ENCODE measurements around the gene THBD. TPM values are rescaled to one million over a fixed set of nuclear protein-coding genes. Genes with fewer than 3 reads are reported as not detected.

THBD gene
- total RNA-seq, 1 donor from 2014 or later: 22.7 TPM

- no peak for DNase-seq (ENCODE audit: low read depth)
- Histone ChIP-seq H3K79me2 (ENCODE audit: insufficient read depth, low read length) (no peaks in the 10 kb centered on the region), H2AFZ (ENCODE audit: low read depth, low read length) (no peak overlapping the region), H3K36me3 (ENCODE audit: insufficient read depth, low read length) (no peaks in the 10 kb centered on the region), H4K20me1 (ENCODE audit: insufficient read depth, low read length) (no peaks in the 10 kb centered on the region), H3K27ac (ENCODE audit: low read depth, low read length) (no peak overlapping the region), H3K9me3 (ENCODE audit: insufficient read depth, low read depth, low read length) (no peaks in the 10 kb centered on the region), H3K9ac (ENCODE audit: low read length) (no peak overlapping the region), H3K4me3 (ENCODE audit: insufficient read depth, low read depth, low read length) (no peak overlapping the region), H3K4me1 (ENCODE audit: insufficient read depth, low read length) (no peaks in the 10 kb centered on the region), H3K4me2 (ENCODE audit: low read length) (no peak overlapping the region), H3K27me3 (ENCODE audit: insufficient read depth, low read length) (no peaks in the 10 kb centered on the region)
- no peak overlapping the region for H3K27ac Mint-ChIP-seq (ENCODE audit: unreplicated experiment)
- no peak for FAIRE-seq
- peaks cover 9% of the 10 kb centered on the region for H3K4me1 Mint-ChIP-seq (ENCODE audit: low read depth, unreplicated experiment)
- no peak for TF ChIP-seq CTCF (IDR thresholded peaks at IDR 0.05; ENCODE audit: insufficient read depth, low read depth, low read length)
- no peak for TF ChIP-seq EZH2 (IDR thresholded peaks at IDR 0.05; ENCODE audit: insufficient read depth, low read length)
- peaks cover 16% of the 10 kb centered on the region for H3K27me3 Mint-ChIP-seq (ENCODE audit: low read depth, unreplicated experiment)
- H3K9me3 Mint-ChIP-seq (ENCODE audit: unreplicated experiment): no peaks in the 10 kb centered on the region
- no peak overlapping the region for H3K4me3 Mint-ChIP-seq (ENCODE audit: unreplicated experiment)
- H3K36me3 Mint-ChIP-seq (ENCODE audit: low read depth, unreplicated experiment): no peaks in the 10 kb centered on the region
Measured at GRCh38 chr20:23018941-23019340, 30.5 kb downstream of the THBD start.

GRCh38 chr20:23018432-23018831 is 31.0 kb downstream of the THBD start:
- no peaks in the 10 kb centered on the region for H3K36me3 Mint-ChIP-seq (ENCODE audit: low read depth, unreplicated experiment)
- Histone ChIP-seq H3K4me1 (ENCODE audit: insufficient read depth, low read length) (no peaks in the 10 kb centered on the region), H3K27ac (ENCODE audit: low read depth, low read length) (no peak overlapping the region), H3K4me2 (ENCODE audit: low read length) (no peak overlapping the region), H4K20me1 (ENCODE audit: insufficient read depth, low read length) (no peaks in the 10 kb centered on the region), H3K9me3 (ENCODE audit: insufficient read depth, low read depth, low read length) (no peaks in the 10 kb centered on the region), H3K27me3 (ENCODE audit: insufficient read depth, low read length) (no peaks in the 10 kb centered on the region), H3K36me3 (ENCODE audit: insufficient read depth, low read length) (no peaks in the 10 kb centered on the region), H3K4me3 (ENCODE audit: insufficient read depth, low read depth, low read length) (no peak overlapping the region), H2AFZ (ENCODE audit: low read depth, low read length) (no peak overlapping the region), H3K9ac (ENCODE audit: low read length) (no peak overlapping the region), H3K79me2 (ENCODE audit: insufficient read depth, low read length) (no peaks in the 10 kb centered on the region)
- H3K9me3 Mint-ChIP-seq (ENCODE audit: unreplicated experiment): no peaks in the 10 kb centered on the region
- DNase-seq (ENCODE audit: low read depth) (no peak), FAIRE-seq (no peak)
- H3K4me3 Mint-ChIP-seq (ENCODE audit: unreplicated experiment): no peak overlapping the region
- H3K4me1 Mint-ChIP-seq (ENCODE audit: low read depth, unreplicated experiment): peaks cover 9% of the 10 kb centered on the region
- H3K27me3 Mint-ChIP-seq (ENCODE audit: low read depth, unreplicated experiment): peaks cover 16% of the 10 kb centered on the region
- H3K27ac Mint-ChIP-seq (ENCODE audit: unreplicated experiment): no peak overlapping the region
- TF ChIP-seq CTCF (IDR thresholded peaks at IDR 0.05; ENCODE audit: insufficient read depth, low read depth, low read length) (no peak), EZH2 (IDR thresholded peaks at IDR 0.05; ENCODE audit: insufficient read depth, low read length) (no peak)

- TF ChIP-seq EZH2 (IDR thresholded peaks at IDR 0.05; ENCODE audit: insufficient read depth, low read length) (no peak), CTCF (IDR thresholded peaks at IDR 0.05; ENCODE audit: insufficient read depth, low read depth, low read length) (no peak)
- Histone ChIP-seq H4K20me1 (ENCODE audit: insufficient read depth, low read length) (no peaks in the 10 kb centered on the region), H3K4me1 (ENCODE audit: insufficient read depth, low read length) (no peaks in the 10 kb centered on the region), H3K4me3 (ENCODE audit: insufficient read depth, low read depth, low read length) (no peak overlapping the region), H3K36me3 (ENCODE audit: insufficient read depth, low read length) (no peaks in the 10 kb centered on the region), H3K27ac (ENCODE audit: low read depth, low read length) (no peak overlapping the region), H3K27me3 (ENCODE audit: insufficient read depth, low read length) (peaks cover under 1% of the 10 kb centered on the region), H2AFZ (ENCODE audit: low read depth, low read length) (no peak overlapping the region), H3K9ac (ENCODE audit: low read length) (no peak overlapping the region), H3K79me2 (ENCODE audit: insufficient read depth, low read length) (no peaks in the 10 kb centered on the region), H3K4me2 (ENCODE audit: low read length) (no peak overlapping the region), H3K9me3 (ENCODE audit: insufficient read depth, low read depth, low read length) (no peaks in the 10 kb centered on the region)
- no peaks in the 10 kb centered on the region for H3K36me3 Mint-ChIP-seq (ENCODE audit: low read depth, unreplicated experiment)
- H3K4me1 Mint-ChIP-seq (ENCODE audit: low read depth, unreplicated experiment): peaks cover 7% of the 10 kb centered on the region
- no peak overlapping the region for H3K4me3 Mint-ChIP-seq (ENCODE audit: unreplicated experiment)
- DNase-seq (ENCODE audit: low read depth) (no peak), FAIRE-seq (no peak)
- H3K9me3 Mint-ChIP-seq (ENCODE audit: unreplicated experiment): no peaks in the 10 kb centered on the region
- H3K27me3 Mint-ChIP-seq (ENCODE audit: low read depth, unreplicated experiment): peaks cover 16% of the 10 kb centered on the region
- H3K27ac Mint-ChIP-seq (ENCODE audit: unreplicated experiment): no peak overlapping the region
Measured at GRCh38 chr20:23017516-23017915, 32.0 kb downstream of the THBD start.
